Activated naive CD8-positive, alpha-beta T cell treated with anti-CD3 and anti-CD28 coated beads, Interleukin-2, amount 50 U/mL, for 16 hours (primary cell): ENCODE data around the gene CD300LG.
A peak's percentile ranks its signal among the peaks of the same experiment; 100 is the strongest.
"Not testable (repeated sequence)": the region's sequence is repeated elsewhere in the genome, so short reads cannot be mapped to it uniquely, and the experiment has no call there.

Source experiments
- DNase-seq: peaks from one replicate; pipeline ENCODE4 v3.0.0-alpha.2; 2020; ENCODE audit warnings: low read depth, low spot score

The CD300LG gene

GRCh38 chr17:43825567-43825966, 21.4 kb upstream of the CD300LG start:
- DNase-seq, result no peak

GRCh38 chr17:43826206-43826605, 20.8 kb upstream of the CD300LG start:
- no peak for DNase-seq

GRCh38 chr17:43827596-43827995, 19.4 kb upstream of the CD300LG start:
- no peak for DNase-seq

GRCh38 chr17:43829738-43830137, 17.2 kb upstream of the CD300LG start:
- no peak for DNase-seq

GRCh38 chr17:43830510-43831140, 16.4 kb upstream of the CD300LG start:
- DNase-seq, result no peak

GRCh38 chr17:43831633-43832032, 15.3 kb upstream of the CD300LG start:
- DNase-seq, result no peak

- DNase-seq, result no peak
These were observed 14.6 kb upstream of the CD300LG start for GRCh38 chr17:43832168-43832975.

GRCh38 chr17:43832976-43833829, 13.8 kb upstream of the CD300LG start, which contains the start of gene MPP3:
TSS of gene MPP3 (minus strand) at chr17:43833146. CDS start at chr17:43831906, 1,240 bp downstream.
- no peak for DNase-seq

GRCh38 chr17:43834106-43834505, 12.9 kb upstream of the CD300LG start:
- no peak for DNase-seq

GRCh38 chr17:43839670-43840108, 7.3 kb upstream of the CD300LG start:
- DNase-seq, result no peak

GRCh38 chr17:43840814-43841213, 6.2 kb upstream of the CD300LG start:
- DNase-seq, result no peak

GRCh38 chr17:43841282-43841681, 5.7 kb upstream of the CD300LG start:
- DNase-seq, result no peak

GRCh38 chr17:43842091-43842974, 4.6 kb upstream of the CD300LG start:
- DNase-seq, result not testable (repeated sequence)

- DNase-seq, result no peak
These were observed 4.0 kb upstream of the CD300LG start for GRCh38 chr17:43842975-43843325.

GRCh38 chr17:43844241-43844640, 2.7 kb upstream of the CD300LG start:
- no peak for DNase-seq

- no peak for DNase-seq
These were observed 1.2 kb upstream of the CD300LG start for GRCh38 chr17:43845766-43846165.

GRCh38 chr17:43846221-43846712, 709 bp upstream of the CD300LG start:
- peak; percentile 49 for DNase-seq

GRCh38 chr17:43848601-43849000, 1.6 kb downstream of the CD300LG start:
- no peak for DNase-seq

- no peak for DNase-seq
These were observed 2.1 kb downstream of the CD300LG start for GRCh38 chr17:43849116-43849515.

GRCh38 chr17:43852571-43852970, 5.6 kb downstream of the CD300LG start:
- no peak for DNase-seq

- no peak for DNase-seq
These were observed 6.6 kb downstream of the CD300LG start for GRCh38 chr17:43853546-43853945.
